ENCODE measurements around the gene GOLGA6C. TPM values are rescaled to one million over a fixed set of nuclear protein-coding genes. Genes with fewer than 3 reads are reported as not detected.
"Not testable (repeated sequence)": the region's sequence is repeated elsewhere in the genome, so short reads cannot be mapped to it uniquely, and the experiment has no call there.

The GOLGA6C gene
- total RNA-seq, 2 donors from 2014 or later = not detected

DNA sequence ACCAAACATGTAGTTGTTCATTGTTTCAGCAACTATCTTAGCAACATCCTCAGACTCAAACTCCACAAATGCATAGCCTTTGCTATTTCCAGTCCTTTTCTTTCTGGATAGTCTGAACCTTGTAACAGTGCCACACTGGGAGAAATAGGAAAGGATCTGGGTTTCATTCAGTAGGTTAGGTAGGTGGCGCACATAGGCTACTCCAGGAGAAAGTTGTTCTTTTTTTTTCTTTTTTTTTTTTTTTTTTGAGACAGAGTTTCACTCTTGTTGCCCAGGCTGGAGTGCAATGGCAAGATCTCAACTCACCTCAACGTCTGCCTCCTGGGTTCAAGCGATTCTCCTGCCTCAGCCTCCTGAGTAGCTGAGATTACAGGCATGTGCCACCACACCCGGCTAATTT lies 5.8 kb upstream of the GOLGA6C start:
- not testable (repeated sequence) for H3K27ac Mint-ChIP-seq; H3K9me3 ChIP-seq (ENCODE audit: control insufficient read depth, low read length); H3K4me3 Mint-ChIP-seq; H3K4me3 ChIP-seq (ENCODE audit: low read length); H3K9ac ChIP-seq (ENCODE audit: extremely low read depth, low read length, poor library complexity, severe bottlenecking); H3K9me3 Mint-ChIP-seq; H3K27me3 Mint-ChIP-seq (ENCODE audit: insufficient read depth); H3K36me3 Mint-ChIP-seq (ENCODE audit: low read depth); H3K27ac ChIP-seq (ENCODE audit: low read depth, low read length); H3K27me3 ChIP-seq (ENCODE audit: control insufficient read depth, insufficient read depth, low read length, poor library complexity, severe bottlenecking); H3K36me3 ChIP-seq (ENCODE audit: control insufficient read depth, insufficient read depth, low read length); DNase-seq; H3K4me1 ChIP-seq (ENCODE audit: control insufficient read depth, insufficient read depth, low read length)
- H3K4me1 Mint-ChIP-seq = peaks cover 38% of the 10 kb centered on the region
- 80 to 82% methylated on average over 3 to 4 of the region's 4 CpGs for WGBS, 2 experiments (ENCODE audit: insufficient coverage in 1 of 2, insufficient read length in 1 of 2)
- peak; percentile 49 for TF ChIP-seq CTCF (conservative IDR thresholded peaks at IDR 0.05)

GRCh38 chr15:75258620-75259343 lies 648 bp downstream of the GOLGA6C start:
- not testable (repeated sequence) for H3K9me3 ChIP-seq (ENCODE audit: control insufficient read depth, low read length); H3K27ac Mint-ChIP-seq; H3K4me1 ChIP-seq (ENCODE audit: control insufficient read depth, insufficient read depth, low read length); H3K4me3 ChIP-seq (ENCODE audit: low read length); DNase-seq; H3K27me3 Mint-ChIP-seq (ENCODE audit: insufficient read depth); H3K36me3 ChIP-seq (ENCODE audit: control insufficient read depth, insufficient read depth, low read length); H3K9ac ChIP-seq (ENCODE audit: extremely low read depth, low read length, poor library complexity, severe bottlenecking); H3K9me3 Mint-ChIP-seq; H3K4me3 Mint-ChIP-seq; H3K27me3 ChIP-seq (ENCODE audit: control insufficient read depth, insufficient read depth, low read length, poor library complexity, severe bottlenecking); H3K4me1 Mint-ChIP-seq; H3K36me3 Mint-ChIP-seq (ENCODE audit: low read depth); H3K27ac ChIP-seq (ENCODE audit: low read depth, low read length)
- WGBS, 2 experiments (ENCODE audit: insufficient coverage in 1 of 2, insufficient read length in 1 of 2) = 81% methylated on average over 5 of the region's 16 CpGs; no CpG with 5 or more reads in 1 of the 2 experiments

GRCh38 chr15:75259873-75260272 lies 1.7 kb downstream of the GOLGA6C start:
- not testable (repeated sequence) for H3K9ac ChIP-seq (ENCODE audit: extremely low read depth, low read length, poor library complexity, severe bottlenecking); H3K9me3 Mint-ChIP-seq; H3K4me3 ChIP-seq (ENCODE audit: low read length); H3K27me3 ChIP-seq (ENCODE audit: control insufficient read depth, insufficient read depth, low read length, poor library complexity, severe bottlenecking); H3K27me3 Mint-ChIP-seq (ENCODE audit: insufficient read depth); H3K36me3 ChIP-seq (ENCODE audit: control insufficient read depth, insufficient read depth, low read length); H3K4me1 ChIP-seq (ENCODE audit: control insufficient read depth, insufficient read depth, low read length); H3K4me1 Mint-ChIP-seq; DNase-seq; H3K4me3 Mint-ChIP-seq; H3K27ac Mint-ChIP-seq; H3K9me3 ChIP-seq (ENCODE audit: control insufficient read depth, low read length); H3K36me3 Mint-ChIP-seq (ENCODE audit: low read depth); H3K27ac ChIP-seq (ENCODE audit: low read depth, low read length)
- WGBS, 2 experiments (ENCODE audit: insufficient coverage in 1 of 2, insufficient read length in 1 of 2) = no CpG with 5 or more reads among the region's 3 CpGs

GRCh38 chr15:75273751-75274359 lies 15.7 kb downstream of the GOLGA6C start:
- H3K27me3 Mint-ChIP-seq (ENCODE audit: insufficient read depth); H3K4me1 ChIP-seq (ENCODE audit: control insufficient read depth, insufficient read depth, low read length); H3K27me3 ChIP-seq (ENCODE audit: control insufficient read depth, insufficient read depth, low read length, poor library complexity, severe bottlenecking); H3K4me3 ChIP-seq (ENCODE audit: low read length); H3K9ac ChIP-seq (ENCODE audit: extremely low read depth, low read length, poor library complexity, severe bottlenecking); H3K27ac ChIP-seq (ENCODE audit: low read depth, low read length); H3K36me3 ChIP-seq (ENCODE audit: control insufficient read depth, insufficient read depth, low read length); H3K9me3 Mint-ChIP-seq; H3K4me3 Mint-ChIP-seq; H3K9me3 ChIP-seq (ENCODE audit: control insufficient read depth, low read length); H3K4me1 Mint-ChIP-seq; H3K36me3 Mint-ChIP-seq (ENCODE audit: low read depth); H3K27ac Mint-ChIP-seq: not testable (repeated sequence)
- no CpG with 5 or more reads among the region's 8 CpGs for WGBS, 2 experiments (ENCODE audit: insufficient coverage in 1 of 2, insufficient read length in 1 of 2)
- peak; percentile 24 for DNase-seq

Measured in endodermal cell (in vitro differentiated cells).